ENCODE data around the gene FOSL1.
A peak's percentile ranks its signal among the peaks of the same experiment; 100 is the strongest.

FOSL1 gene

DNA sequence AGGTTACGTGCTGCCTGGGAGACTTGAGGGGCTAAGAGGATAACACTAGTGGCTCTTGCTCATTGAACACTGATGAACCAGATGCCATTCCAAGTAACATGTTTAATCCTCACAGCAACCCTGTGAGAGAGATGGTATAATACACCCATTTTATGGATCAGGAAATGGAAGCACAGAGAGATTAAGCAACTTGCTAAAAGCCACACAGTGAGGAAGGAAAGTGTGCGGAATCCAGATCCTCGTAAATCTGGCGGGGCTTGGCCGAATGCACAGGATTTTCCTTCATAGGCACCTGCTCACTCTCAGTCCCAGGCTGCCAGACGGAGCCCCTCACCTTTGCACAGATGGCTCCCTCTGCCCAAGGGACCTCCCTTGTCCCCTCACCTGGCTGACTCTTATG lies 7.7 kb upstream of the FOSL1 start:
- TF ChIP-seq, protein P1, sequence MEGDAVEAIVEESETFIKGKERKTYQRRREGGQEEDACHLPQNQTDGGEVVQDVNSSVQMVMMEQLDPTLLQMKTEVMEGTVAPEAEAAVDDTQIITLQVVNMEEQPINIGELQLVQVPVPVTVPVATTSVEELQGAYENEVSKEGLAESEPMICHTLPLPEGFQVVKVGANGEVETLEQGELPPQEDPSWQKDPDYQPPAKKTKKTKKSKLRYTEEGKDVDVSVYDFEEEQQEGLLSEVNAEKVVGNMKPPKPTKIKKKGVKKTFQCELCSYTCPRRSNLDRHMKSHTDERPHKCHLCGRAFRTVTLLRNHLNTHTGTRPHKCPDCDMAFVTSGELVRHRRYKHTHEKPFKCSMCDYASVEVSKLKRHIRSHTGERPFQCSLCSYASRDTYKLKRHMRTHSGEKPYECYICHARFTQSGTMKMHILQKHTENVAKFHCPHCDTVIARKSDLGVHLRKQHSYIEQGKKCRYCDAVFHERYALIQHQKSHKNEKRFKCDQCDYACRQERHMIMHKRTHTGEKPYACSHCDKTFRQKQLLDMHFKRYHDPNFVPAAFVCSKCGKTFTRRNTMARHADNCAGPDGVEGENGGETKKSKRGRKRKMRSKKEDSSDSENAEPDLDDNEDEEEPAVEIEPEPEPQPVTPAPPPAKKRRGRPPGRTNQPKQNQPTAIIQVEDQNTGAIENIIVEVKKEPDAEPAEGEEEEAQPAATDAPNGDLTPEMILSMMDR (IDR thresholded peaks at IDR 0.05; ENCODE audit: insufficient read depth, low read depth, low read length, missing control alignments), result no peak
- no peak for DNase-seq (ENCODE audit: low read depth)

GRCh38 chr11:65906602-65907001 lies 6.4 kb upstream of the FOSL1 start:
- TF ChIP-seq, protein P1 (IDR thresholded peaks at IDR 0.05; ENCODE audit: insufficient read depth, low read depth, low read length, missing control alignments), result no peak
- no peak overlapping the region for H3K4me3 ChIP-seq (ENCODE audit: low read depth, low read length)
- no peak for DNase-seq (ENCODE audit: low read depth)

More for the DNA sequence above, 7.7 kb upstream of the FOSL1 start:
- H3K4me3 ChIP-seq (ENCODE audit: low read depth, low read length), result no peak overlapping the region

- DNase-seq (ENCODE audit: low read depth), result no peak
- TF ChIP-seq, protein P1 (IDR thresholded peaks at IDR 0.05; ENCODE audit: insufficient read depth, low read depth, low read length, missing control alignments), result no peak
- no peak overlapping the region for H3K4me3 ChIP-seq (ENCODE audit: low read depth, low read length)
Observed at GRCh38 chr11:65903715-65904114, 3.5 kb upstream of the FOSL1 start.

DNA sequence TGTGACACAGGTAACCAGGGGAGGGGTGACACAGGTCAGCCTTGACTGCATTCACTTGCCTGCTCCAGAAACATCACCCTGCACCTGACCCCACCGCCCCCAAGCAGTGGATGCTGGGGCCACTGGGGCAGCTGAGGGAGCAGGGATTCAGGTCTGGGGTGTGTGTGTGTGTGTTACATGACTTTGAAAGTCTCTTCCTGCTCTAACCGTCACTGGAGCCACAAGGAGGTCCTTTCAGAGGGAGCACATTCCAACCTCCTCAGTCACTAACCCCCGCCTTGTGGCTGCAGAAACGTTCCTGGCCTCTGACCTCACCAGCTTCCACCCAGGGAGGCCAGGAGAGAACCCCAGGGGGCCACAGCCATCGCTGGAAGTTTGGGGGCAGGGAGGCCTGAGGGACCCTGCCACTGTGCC lies 2.9 kb upstream of the FOSL1 start:
- DNase-seq (ENCODE audit: low read depth), result no peak
- TF ChIP-seq, protein P1 (IDR thresholded peaks at IDR 0.05; ENCODE audit: insufficient read depth, low read depth, low read length, missing control alignments), result no peak
- H3K4me3 ChIP-seq (ENCODE audit: low read depth, low read length), result no peak overlapping the region

DNA sequence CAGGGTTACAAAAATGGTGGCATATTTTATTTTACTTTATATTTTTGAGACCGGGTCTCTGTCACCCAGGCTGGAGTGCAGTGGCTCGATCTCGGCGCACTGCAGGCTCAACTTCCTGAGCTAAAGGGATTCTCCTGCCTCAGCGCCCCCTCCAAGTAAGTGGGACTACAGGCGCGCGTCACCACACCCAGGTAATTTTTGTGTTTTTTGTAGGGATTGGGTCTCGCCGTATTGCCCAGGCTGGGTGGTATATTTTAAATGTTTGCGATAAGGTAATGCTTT lies 652 bp upstream of the FOSL1 start:
- TF ChIP-seq, protein P1 (IDR thresholded peaks at IDR 0.05; ENCODE audit: insufficient read depth, low read depth, low read length, missing control alignments), result no peak
- no peak overlapping the region for H3K4me3 ChIP-seq (ENCODE audit: low read depth, low read length)
- no peak for DNase-seq (ENCODE audit: low read depth)

DNA sequence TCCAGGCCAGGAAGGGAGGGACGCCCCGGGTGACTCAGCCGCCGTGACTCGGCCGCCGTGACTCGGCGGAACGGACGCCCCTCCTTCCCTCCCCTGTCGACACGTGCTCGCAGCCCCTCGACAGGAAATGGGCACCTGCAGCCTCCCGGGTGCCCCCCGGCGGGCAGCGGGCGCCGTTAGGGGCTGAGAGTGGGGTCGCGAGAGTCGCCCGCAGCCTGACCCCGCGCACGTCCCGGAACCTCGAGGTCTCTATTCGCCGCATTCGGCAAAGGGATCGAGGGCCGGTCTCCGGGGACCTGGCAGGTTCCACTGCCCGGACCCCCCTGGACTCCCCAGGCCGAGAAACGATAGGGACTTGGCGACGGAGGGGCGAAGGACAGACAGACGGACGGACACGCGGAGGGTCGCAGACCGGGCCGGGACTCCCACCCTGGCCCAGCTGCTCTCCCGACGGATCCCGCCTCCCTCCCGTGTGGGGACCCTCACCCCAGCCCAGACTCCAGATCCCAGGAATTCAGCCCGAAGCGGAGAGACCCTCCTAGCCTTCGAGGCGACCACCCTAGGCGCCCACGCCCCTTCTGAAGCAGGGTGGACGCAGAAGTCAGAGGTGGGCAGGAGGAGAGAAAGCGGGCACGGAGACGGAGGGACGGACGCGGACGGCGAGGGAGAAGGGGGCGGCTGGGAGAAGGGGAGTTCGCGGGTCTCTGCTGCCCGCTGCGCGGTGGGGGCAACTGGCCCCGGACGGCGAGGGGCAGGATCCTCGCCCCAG lies 648 bp downstream of the FOSL1 start:
- peak; percentile 70 for DNase-seq (ENCODE audit: low read depth)
- TF ChIP-seq, protein P1 (IDR thresholded peaks at IDR 0.05; ENCODE audit: insufficient read depth, low read depth, low read length, missing control alignments), result peak; percentile 1
- H3K4me3 ChIP-seq (ENCODE audit: low read depth, low read length), result peak overlapping the region; percentile 60

All from GM12865 (cell line).